GM19043 (cell line): ENCODE measurements around the gene RDH14.

Source experiments
- ATAC-seq: cut with Tn5 transposase; IDR thresholded peaks from one replicate; pipeline ENCODE4 v1.9.1; 2021; ENCODE audit warnings: low read depth; ENCODE audit not compliant: unreplicated experiment

The RDH14 gene, protein sequence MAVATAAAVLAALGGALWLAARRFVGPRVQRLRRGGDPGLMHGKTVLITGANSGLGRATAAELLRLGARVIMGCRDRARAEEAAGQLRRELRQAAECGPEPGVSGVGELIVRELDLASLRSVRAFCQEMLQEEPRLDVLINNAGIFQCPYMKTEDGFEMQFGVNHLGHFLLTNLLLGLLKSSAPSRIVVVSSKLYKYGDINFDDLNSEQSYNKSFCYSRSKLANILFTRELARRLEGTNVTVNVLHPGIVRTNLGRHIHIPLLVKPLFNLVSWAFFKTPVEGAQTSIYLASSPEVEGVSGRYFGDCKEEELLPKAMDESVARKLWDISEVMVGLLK

GRCh38 chr2:18560031-18560796 is at the start of gene RDH14:
TSS of gene RDH14 (minus strand) at chr2:18560653. CDS start at chr2:18560572, 81 bp downstream.
- peak; percentile 94 for ATAC-seq

GRCh38 chr2:18610090-18610489 is 49.6 kb upstream of the RDH14 start:
- no peak for ATAC-seq

GRCh38 chr2:18605115-18605514 is 44.7 kb upstream of the RDH14 start:
- no peak for ATAC-seq

GRCh38 chr2:18604531-18604885 is 44.1 kb upstream of the RDH14 start:
- ATAC-seq: no peak

DNA sequence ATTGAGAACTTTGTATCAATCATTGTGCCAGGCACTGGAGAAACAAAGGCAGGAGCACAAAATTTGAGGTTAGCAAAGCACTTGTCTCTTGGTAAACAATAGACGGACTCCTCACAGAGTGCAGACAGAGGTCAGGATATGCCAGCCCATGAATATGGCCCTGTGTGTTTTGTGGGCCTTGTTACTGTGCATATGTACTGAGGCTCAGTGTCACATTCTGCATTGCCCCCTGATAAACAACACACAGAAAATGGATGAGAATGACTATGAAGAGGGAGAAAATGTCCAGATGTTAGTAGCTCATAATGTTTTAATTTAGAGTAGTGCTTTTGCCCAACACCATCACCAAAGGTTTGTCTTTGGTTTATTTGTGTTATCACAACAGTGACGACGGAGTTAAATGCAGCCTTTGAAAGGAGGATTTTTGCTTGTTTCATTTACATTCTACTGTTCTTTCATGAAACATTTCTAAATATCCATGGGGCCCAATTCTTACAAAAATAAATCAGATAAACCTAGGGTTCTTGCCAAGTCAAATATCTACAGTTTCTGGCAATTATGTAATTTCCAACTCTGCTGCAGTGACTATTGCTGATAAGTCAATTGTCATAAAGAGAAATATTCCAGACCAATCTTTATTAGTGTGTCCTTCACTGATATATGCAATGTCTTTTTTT is 43.5 kb upstream of the RDH14 start:
- ATAC-seq: no peak

DNA sequence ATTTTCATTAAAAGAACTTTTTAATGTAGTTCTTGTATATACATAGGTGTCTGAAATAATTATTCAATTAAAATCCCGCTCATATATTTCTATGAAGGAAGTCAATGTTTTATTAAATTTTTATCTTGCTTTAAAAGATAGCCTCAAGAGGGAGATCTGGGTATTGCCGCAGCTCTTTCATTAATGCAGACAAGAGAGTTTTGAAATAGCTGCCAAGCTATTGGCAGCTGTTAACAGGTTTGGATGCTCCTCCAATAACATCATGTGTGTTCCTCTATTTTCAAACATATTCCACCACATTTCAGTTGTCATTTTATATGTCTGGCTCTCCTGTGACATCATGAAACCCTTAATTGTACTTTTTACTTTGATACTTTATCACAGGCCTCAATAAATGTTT is 41.8 kb upstream of the RDH14 start:
- no peak for ATAC-seq

GRCh38 chr2:18600255-18600613 is 39.8 kb upstream of the RDH14 start:
- no peak for ATAC-seq

DNA sequence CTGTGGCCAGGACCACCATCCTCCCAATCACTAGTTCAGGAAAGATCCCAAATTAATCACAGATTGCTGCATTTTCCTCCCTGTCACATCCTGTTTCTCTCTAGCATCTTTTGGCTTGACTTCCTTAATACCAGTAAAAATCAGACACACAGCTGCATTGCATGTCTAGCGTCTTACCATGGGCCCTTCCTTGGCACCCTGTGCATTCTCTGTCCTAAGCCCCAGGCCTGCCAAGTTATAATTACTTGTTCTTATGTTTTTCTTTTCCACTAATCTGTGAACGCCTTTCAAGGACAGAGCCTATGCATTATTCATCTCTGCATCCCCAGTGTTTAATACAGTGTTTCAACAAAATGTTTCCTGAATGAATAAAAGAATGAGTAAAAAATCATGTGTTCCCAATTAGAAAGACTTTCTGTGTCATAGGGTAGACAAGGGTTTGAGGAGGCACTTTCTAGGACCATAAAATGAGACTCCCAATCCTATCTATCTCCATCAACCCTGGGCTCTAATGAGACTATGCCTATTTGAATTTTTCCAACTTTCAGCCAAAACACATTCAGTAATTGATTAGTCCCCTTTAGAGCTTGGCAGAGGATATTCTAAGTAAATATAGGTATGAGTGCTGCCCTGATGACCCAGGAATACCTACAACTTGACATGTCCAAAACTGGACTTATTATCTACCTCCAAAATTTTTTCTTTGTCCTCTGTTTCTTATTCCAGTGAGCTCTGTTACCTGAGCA is 39.2 kb upstream of the RDH14 start:
- ATAC-seq: no peak

DNA sequence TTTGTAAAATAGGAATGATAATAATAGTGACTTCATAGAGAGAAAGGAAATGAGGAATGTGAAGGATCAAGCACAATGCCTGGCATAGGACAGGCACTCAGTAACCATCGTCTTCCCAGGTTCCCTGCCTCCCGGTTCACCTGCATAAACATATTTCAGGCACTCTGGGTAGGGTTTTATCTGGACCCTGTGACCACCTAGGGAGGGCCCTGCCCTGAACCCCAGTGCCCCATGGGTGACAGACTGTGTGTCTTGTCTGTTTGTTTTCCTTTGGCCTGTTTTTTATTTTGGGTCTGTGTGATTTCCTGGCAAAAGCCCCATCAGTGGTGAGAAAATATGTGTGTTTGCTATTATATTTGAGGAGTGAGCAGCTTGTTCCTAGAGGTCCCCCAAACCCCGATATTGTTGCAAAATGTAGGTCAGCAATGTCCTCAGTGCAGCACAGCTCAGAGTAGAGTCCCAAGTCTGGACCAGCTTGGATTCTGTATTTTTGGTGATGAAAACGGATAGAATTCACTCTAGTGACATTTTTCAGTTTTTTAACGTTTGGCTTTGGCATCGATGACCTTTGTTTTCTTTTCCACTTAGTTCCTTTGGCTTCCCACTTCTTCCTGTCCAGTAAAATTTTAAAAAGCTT is 38.5 kb upstream of the RDH14 start:
- no peak for ATAC-seq

DNA sequence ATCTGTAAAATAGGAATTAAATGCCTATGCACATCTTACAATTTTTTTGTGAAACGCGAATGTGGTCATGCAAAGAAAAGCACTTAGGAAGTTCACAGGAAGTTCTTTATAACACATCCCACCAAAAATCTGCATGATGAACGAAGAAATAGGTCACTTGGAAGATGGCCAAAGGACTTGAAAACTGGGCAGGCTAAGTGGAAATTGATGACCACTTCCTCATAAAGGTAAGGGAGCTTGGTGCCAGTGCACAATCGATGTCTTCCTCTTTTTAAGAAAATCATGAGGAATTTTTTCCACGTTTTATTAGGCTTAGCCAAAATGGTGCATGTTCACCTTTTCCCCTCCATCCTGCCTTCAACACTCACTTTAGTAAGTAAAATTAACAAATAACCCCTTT is 37.2 kb upstream of the RDH14 start:
- ATAC-seq: no peak

- no peak for ATAC-seq
Measured at GRCh38 chr2:18596993-18597392, 36.5 kb upstream of the RDH14 start.

- ATAC-seq: no peak
Measured at GRCh38 chr2:18593496-18593895, 33.0 kb upstream of the RDH14 start.

DNA sequence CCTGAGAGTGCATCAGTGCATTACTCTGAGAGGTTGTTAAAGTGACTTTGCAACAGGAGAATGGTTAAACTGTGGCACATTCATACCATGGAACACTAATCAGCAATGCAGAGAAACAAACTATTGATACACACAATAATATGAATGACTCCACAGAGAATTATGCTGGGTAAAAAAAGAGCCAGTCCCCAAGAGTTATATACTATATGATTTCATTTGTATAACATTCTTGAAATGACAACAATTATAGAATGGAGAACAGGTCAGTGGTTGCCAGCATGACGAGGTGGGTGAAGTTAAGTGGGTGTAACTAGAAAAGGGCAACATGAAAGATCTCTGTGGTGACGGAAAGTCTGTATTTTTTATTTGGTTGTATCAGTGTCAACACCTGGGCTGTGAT is 31.9 kb upstream of the RDH14 start:
- ATAC-seq: no peak

DNA sequence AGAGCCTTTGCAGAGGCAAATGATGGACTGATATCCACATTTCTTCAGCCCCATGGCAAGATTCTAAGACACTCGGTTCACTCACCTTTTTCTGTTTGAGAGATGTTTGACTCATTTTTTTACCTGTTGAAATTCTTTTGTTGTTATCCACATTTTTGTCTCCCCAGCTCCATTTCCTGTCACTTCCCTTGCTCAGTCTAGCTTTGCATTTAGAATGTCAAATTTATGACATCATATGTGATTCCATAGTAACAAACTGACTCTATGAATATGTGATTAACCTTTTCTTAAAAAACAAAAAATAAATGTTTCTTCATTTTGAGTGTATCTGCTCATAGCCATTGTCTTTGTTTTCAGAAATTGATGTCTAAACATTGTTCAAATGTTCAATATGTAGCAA is 28.9 kb upstream of the RDH14 start, which contains the start of gene NT5C1B:
TSS of gene NT5C1B (minus strand) at position 216 of the 400 bp plus-strand sequence. CDS start at position 115, 101 bp downstream.
- no peak for ATAC-seq

DNA sequence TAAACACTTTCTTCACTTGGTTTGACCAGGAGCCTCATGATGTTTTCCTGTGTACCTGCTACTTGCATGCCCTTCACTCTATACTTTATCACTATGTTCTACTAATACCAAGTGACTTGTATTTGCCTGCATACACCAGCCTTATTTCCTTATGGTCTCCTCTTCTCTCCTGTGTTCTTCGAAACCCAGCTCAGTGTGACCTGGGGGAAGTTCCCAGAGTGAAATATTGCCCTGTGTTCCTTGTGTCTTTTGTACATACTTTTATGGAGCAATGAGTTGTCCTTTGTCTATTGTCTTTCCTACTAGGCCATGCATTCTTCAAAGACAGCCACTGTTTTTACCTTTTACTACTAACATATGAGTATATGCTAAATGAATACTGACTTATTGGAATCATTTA is 28.3 kb upstream of the RDH14 start:
- ATAC-seq: no peak

- no peak for ATAC-seq
Measured at GRCh38 chr2:18588049-18588448, 27.6 kb upstream of the RDH14 start.

- no peak for ATAC-seq
Measured at GRCh38 chr2:18585526-18585925, 25.1 kb upstream of the RDH14 start.

DNA sequence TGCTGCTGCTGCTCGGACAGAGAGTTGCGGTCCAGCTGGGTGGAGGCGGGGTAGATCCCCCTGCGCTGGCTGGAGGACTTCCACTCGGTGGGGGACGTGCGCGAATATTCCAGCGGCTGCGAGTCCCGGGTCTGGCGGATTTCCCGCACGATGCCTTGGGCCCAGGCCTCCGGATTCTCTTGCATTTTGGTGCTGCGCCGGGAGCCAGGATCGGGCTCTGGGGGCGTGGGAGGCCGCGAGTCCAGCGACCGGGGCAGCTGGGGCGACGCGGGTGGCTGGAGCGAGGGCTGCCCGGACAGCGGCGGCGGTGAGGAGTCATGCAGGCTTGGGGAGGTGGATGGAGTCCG is 24.1 kb upstream of the RDH14 start:
- no peak for ATAC-seq

DNA sequence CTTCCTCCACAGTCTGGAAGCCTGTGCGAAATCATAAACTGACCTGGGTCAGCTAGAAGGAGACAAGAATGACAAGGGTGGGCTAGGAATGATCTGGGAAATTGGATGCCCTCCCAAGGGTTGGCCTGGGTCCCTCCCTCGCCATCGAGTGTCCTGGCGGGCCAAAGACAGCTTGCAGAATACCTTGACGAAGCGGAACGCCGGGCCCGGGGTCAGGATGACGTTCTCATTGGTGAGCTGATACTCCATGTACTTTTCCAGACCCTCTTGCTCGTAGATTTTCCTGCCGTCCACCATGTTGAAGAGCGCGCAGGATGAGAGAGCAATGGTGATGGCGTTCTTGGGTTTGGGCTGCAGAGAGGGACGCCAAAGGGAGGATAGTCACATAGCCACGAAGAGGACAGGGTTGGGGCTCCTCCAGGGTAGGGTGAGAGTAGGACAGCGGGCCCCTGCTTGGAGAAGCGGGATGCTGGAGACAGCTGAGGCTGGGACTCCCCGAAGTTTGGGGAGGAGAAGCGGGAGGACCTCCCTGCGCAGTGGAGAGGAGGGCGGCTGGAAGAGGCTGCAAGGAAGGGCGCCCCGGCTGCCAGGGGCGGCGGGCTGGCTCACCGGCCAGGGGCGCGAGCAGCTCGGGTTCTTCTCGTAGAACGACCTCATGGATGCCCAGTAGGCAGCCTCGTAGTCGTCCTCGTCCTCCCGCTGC is 23.6 kb upstream of the RDH14 start:
- no peak for ATAC-seq

GRCh38 chr2:18580606-18581005 is 20.2 kb upstream of the RDH14 start:
- no peak for ATAC-seq
